HepG2 (cell line): ENCODE measurements around the gene C1orf226. TPM values are rescaled to one million over a fixed set of nuclear protein-coding genes. Genes with fewer than 3 reads are reported as not detected.
A peak's percentile ranks its signal among the peaks of the same experiment; 100 is the strongest.

Experiments used
- ATAC-seq: fragments of 200-7000 bp; cut with Tn5 transposase; 3 replicates; pipeline ENCODE4 v1.9.1; 2020; ENCODE audit warnings: mild to moderate bottlenecking, moderate library complexity
- BruUV-seq: library from RNA; stranded (reverse); fragments of 400-500 nt; replicated peaks from 2 replicates; lab custom pipeline; 2021; lab: Mats Ljungman, UMichigan
- CTCF ChIA-PET: fragments of 300-600 bp; formaldehyde crosslinking; extraction: SDS; loops from one replicate; lab custom pipeline; 2021; ENCODE audit warnings: low total read pairs, inconsistent platforms, low intra/inter-chr PET ratio; lab: Yijun Ruan, JAX
- POLR2A ChIA-PET: fragments of 350-600 bp; sonication (Branson Sonifier 250); formaldehyde crosslinking; loops from one replicate; lab custom pipeline; 2020; ENCODE audit warnings: antibody characterized with exemption, inconsistent platforms; lab: Yijun Ruan, JAX
- DNase-seq: peaks from one replicate; pipeline ENCODE4 v3.0.0-alpha.2; 2015; ENCODE audit warnings: low spot score
- FAIRE-seq: peaks from 3 replicates; lab custom pipeline; 2011; peaks lifted over from hg19 to GRCh38; lab: Jason Lieb, UNC
- H2AFZ ChIP-seq: one replicate; pipeline ENCODE4 v1.6.1; 2011; ENCODE audit warnings: low read length, inconsistent platforms
- H3K27ac ChIP-seq: fragments of 300-600 bp; 3 replicates; pipeline ENCODE4 v1.8.0; 2011; ENCODE audit warnings: mixed run types, mild to moderate bottlenecking, mixed read lengths, low read length, inconsistent platforms; ENCODE audit not compliant: insufficient read depth; ENCODE audit errors: extremely low read length
- H3K27me3 ChIP-seq, 2 experiments: fragments of 200-600 bp in 1 of 2; 2 replicates in 1 of 2; 3 replicates in 1 of 2; pipeline versions ENCODE4 v1.6.0 to v1.8.0; 2011; ENCODE audit warnings: low read length in 2 of 2, mild to moderate bottlenecking in 2 of 2, moderate library complexity in 2 of 2, inconsistent platforms in 1 of 2; ENCODE audit not compliant: insufficient read depth in 2 of 2, control insufficient read depth in 1 of 2
- H3K36me3 ChIP-seq, 2 experiments: fragments of 200-600 bp in 1 of 2; replicated peaks in 1 of 2; 2 replicates in 1 of 2; 3 replicates in 1 of 2; pipeline versions ENCODE4 v1.5.1 to v1.8.0; 2011; ENCODE audit warnings: low read length in 2 of 2, inconsistent platforms in 1 of 2; ENCODE audit not compliant: insufficient read depth in 2 of 2, control insufficient read depth in 1 of 2
- H3K4me1 ChIP-seq: 2 replicates; pipeline ENCODE4 v1.5.1; 2012; ENCODE audit warnings: low read length, inconsistent platforms; ENCODE audit not compliant: insufficient read depth
- H3K4me2 ChIP-seq: 2 replicates; pipeline ENCODE4 v1.6.0; 2011; ENCODE audit warnings: low read depth, low read length, inconsistent platforms
- H3K4me3 ChIP-seq, 3 experiments: fragments of 200-600 bp in 1 of 3; sonication (generic), shearing (Covaris generic) in 1 of 3; replicated peaks in 1 of 3; 2 replicates each; pipeline ENCODE4 v1.5.1; 2011 to 2016; ENCODE audit warnings: low read length in 3 of 3, inconsistent platforms in 2 of 3, low read depth in 2 of 3, mild to moderate bottlenecking in 2 of 3, control low read depth in 1 of 3, mixed read lengths in 1 of 3; ENCODE audit not compliant: insufficient read depth in 1 of 3
- H3K79me2 ChIP-seq: one replicate; pipeline ENCODE4 v1.6.1; 2011; ENCODE audit warnings: low read length, inconsistent platforms; ENCODE audit not compliant: insufficient read depth
- H3K9ac ChIP-seq: 2 replicates; pipeline ENCODE4 v1.6.0; 2011; ENCODE audit warnings: mild to moderate bottlenecking, low read depth, low read length, inconsistent platforms; ENCODE audit not compliant: insufficient read depth
- H3K9me3 ChIP-seq: 2 replicates; pipeline ENCODE4 v1.5.1; 2012; ENCODE audit warnings: mild to moderate bottlenecking, low read length
- H4K20me1 ChIP-seq: 2 replicates; pipeline ENCODE4 v1.6.0; 2011; ENCODE audit warnings: inconsistent platforms, mild to moderate bottlenecking, low read length, moderate library complexity; ENCODE audit not compliant: insufficient read depth
- AGO2 ChIP-seq: fragments of 200-400 bp; formaldehyde crosslinking; optimal IDR thresholded peaks from 2 replicates; pipeline ENCODE3; 2017; ENCODE audit warnings: mild to moderate bottlenecking, low read depth, low read length, moderate library complexity
- CERS6 ChIP-seq: sonication (generic); formaldehyde crosslinking; IDR thresholded peaks from 2 replicates; pipeline ENCODE4 v1.5.0; 2020; ENCODE audit warnings: missing genetic modification reagents
- DR1 ChIP-seq: sonication (generic); formaldehyde crosslinking; IDR thresholded peaks from 2 replicates; pipeline ENCODE4 v1.8.0; 2021; ENCODE audit warnings: mild to moderate bottlenecking, missing genetic modification reagents, inconsistent platforms
- EP300 ChIP-seq, 3 experiments: sonication (generic) in 1 of 3; formaldehyde crosslinking in 1 of 3; IDR thresholded peaks; 2 replicates each; pipeline versions ENCODE4 v1.5.1 to v1.6.1; 2011 to 2020; ENCODE audit warnings: low read depth in 2 of 3, low read length in 2 of 3, borderline replicate concordance in 1 of 3, improper control_type of control experiment in 1 of 3, mild to moderate bottlenecking in 1 of 3, missing genetic modification reagents in 1 of 3, moderate library complexity in 1 of 3
- HHEX ChIP-seq: IDR thresholded peaks from 2 replicates; pipeline ENCODE4 v1.6.1; 2016; ENCODE audit warnings: control low read depth
- HNRNPH1 ChIP-seq: fragments of 200-400 bp; formaldehyde crosslinking; optimal IDR thresholded peaks from 2 replicates; pipeline ENCODE3; 2017; ENCODE audit warnings: mild to moderate bottlenecking, low read depth, low read length
- HOXA5 ChIP-seq: sonication (generic); formaldehyde crosslinking; IDR thresholded peaks from 2 replicates; pipeline ENCODE4 v1.4.0; 2020; ENCODE audit warnings: missing genetic modification reagents
- KDM5A ChIP-seq: fragments of 200-600 bp; sonication (generic); IDR thresholded peaks from 2 replicates; pipeline ENCODE4 v1.7.0; 2018; ENCODE audit warnings: antibody characterized with exemption, mild to moderate bottlenecking, low read length, borderline replicate concordance
- KLF11 ChIP-seq: IDR thresholded peaks from 2 replicates; pipeline ENCODE4 v1.6.1; 2016; ENCODE audit warnings: missing compliant biosample characterization
- MTF2 ChIP-seq: sonication (generic); formaldehyde crosslinking; IDR thresholded peaks from 2 replicates; pipeline ENCODE4 v1.5.0; 2020; ENCODE audit warnings: missing genetic modification reagents, borderline replicate concordance
- NFE2L2 ChIP-seq: fragments of 150-350 bp; IDR thresholded peaks from 2 replicates; pipeline ENCODE4 v1.6.1; 2014; ENCODE audit warnings: low read length
- NFIC ChIP-seq: IDR thresholded peaks from 2 replicates; pipeline ENCODE4 v1.6.1; 2012; ENCODE audit warnings: mild to moderate bottlenecking, low read length, inconsistent platforms
- NONO ChIP-seq, 2 experiments: fragments of 450-650 bp in 1 of 2; sonication (generic) in 1 of 2; formaldehyde crosslinking in 1 of 2; IDR thresholded peaks in 1 of 2; conservative IDR thresholded peaks in 1 of 2; 2 replicates each; pipeline versions ENCODE4 v1.6.1 to v1.8.0; 2017 to 2022; ENCODE audit warnings: mild to moderate bottlenecking in 1 of 2, missing genetic modification reagents in 1 of 2, moderate library complexity in 1 of 2
- NR2F6 ChIP-seq, 2 experiments: IDR thresholded peaks; 2 replicates each; pipeline ENCODE4 v1.6.1; 2016; ENCODE audit warnings: antibody characterized with exemption in 1 of 2, mild to moderate bottlenecking in 1 of 2
- SALL1 ChIP-seq: sonication (generic); formaldehyde crosslinking; IDR thresholded peaks from 2 replicates; pipeline ENCODE4 v1.8.0; 2022; ENCODE audit warnings: mild to moderate bottlenecking, missing genetic modification reagents
- TCF7L2 ChIP-seq: IDR thresholded peaks from 2 replicates; pipeline ENCODE4 v1.6.1; 2011; ENCODE audit warnings: mild to moderate bottlenecking, low read depth, low read length, moderate library complexity
- ZNF33B ChIP-seq: sonication (generic); formaldehyde crosslinking; IDR thresholded peaks from 2 replicates; pipeline ENCODE4 v1.5.1; 2020; ENCODE audit warnings: mild to moderate bottlenecking, missing genetic modification reagents
- ZNF720 ChIP-seq: sonication (generic); formaldehyde crosslinking; IDR thresholded peaks from 2 replicates; pipeline ENCODE4 v1.4.0; 2020; ENCODE audit warnings: missing genetic modification reagents
- WGBS: methylation state at CpG from one replicate; pipeline ENCODE4 v1.1.6; 2017; ENCODE audit warnings: low lambda C conversion rate; 5-methylcytosine and 5-hydroxymethylcytosine counted together
- in situ Hi-C: cut with HindIII; loops from 2 replicates; pipeline ENCODE4 v1.10.0; 2017; ENCODE audit warnings: low pct_unique_long_range_greater_than_20kb; ENCODE audit not compliant: extremely low pct_ligation_motif_present
- intact Hi-C: fragments of 100-400 bp; cut with micrococcal nuclease; formaldehyde crosslinking; loops from one replicate; pipeline ENCODE4 v1.10.0; 2022; ENCODE audit not compliant: unreplicated experiment
- polyA plus RNA-seq, 8 experiments: library from polyadenylated mRNA; depleted of rRNA in 3 of 8; stranded (reverse) in 7 of 8; unstranded in 1 of 8; fragments of >200 nt; fragmentation: Illumina TruSeq in 4 of 8; extraction: Trizol in 4 of 8; gene quantifications; 2 replicates each; pipeline versions ENCODE4 v1.2.1 to v1.2.3, GENCODE V29; 2011 to 2016; ENCODE audit warnings: low read depth in 4 of 8, missing spikeins in 1 of 8, mixed read lengths in 1 of 8; ENCODE audit not compliant: insufficient read depth in 1 of 8
- total RNA-seq, 5 experiments: library from RNA; depleted of rRNA; stranded (reverse); fragments of >200 nt; fragmentation: Illumina TruSeq; extraction: Trizol; gene quantifications; 2 replicates each; pipeline ENCODE4 v1.2.3, GENCODE V29; 2016; ENCODE audit warnings: low read depth in 1 of 5

Gene C1orf226
- total and polyA plus RNA-seq, 2 of the 13 experiments (the other 11 are each of a cell fraction or from before 2014, with no cell fraction given), result 4.7 to 4.9 TPM

DNA sequence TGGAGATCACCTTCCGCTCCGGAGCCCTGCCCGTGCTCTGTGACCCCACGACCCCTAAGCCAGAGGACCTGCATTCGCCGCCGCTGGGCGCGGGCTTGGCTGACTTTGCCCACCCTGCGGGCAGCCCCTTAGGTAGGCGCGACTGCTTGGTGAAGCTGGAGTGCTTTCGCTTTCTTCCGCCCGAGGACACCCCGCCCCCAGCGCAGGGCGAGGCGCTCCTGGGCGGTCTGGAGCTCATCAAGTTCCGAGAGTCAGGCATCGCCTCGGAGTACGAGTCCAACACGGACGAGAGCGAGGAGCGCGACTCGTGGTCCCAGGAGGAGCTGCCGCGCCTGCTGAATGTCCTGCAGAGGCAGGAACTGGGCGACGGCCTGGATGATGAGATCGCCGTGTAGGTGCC, 14.5 kb upstream of the C1orf226 start:
- no peak for FAIRE-seq
- H3K4me1 ChIP-seq, result peaks cover 3% of the 10 kb centered on the region
- POLR2A ChIA-PET, result no interaction called here
- no peak overlapping the region for H3K27ac ChIP-seq
- no peak for ATAC-seq
- no peaks in the 10 kb centered on the region for H3K79me2 ChIP-seq
- H3K36me3 ChIP-seq, result peaks cover 12 to 38% of the 10 kb centered on the region in 2 experiments; a peak in 4 of 5 replicates
- H2AFZ ChIP-seq, result no peak overlapping the region
- no peak overlapping the region for H3K9ac ChIP-seq
- no peak for TF ChIP-seq NFE2L2
- TF ChIP-seq AGO2, result peak; percentile 48
- TF ChIP-seq CERS6 (CRISPR knock-in tag), result no peak
- TF ChIP-seq KDM5A, result no peak
- TF ChIP-seq EP300 (IDR thresholded peaks at IDR 0.05; ENCODE audit: low read depth in 2 of 2, low read length in 2 of 2), result no peak
- no peak for TF ChIP-seq EP300 (CRISPR knock-in tag; IDR thresholded peaks at IDR 0.05; ENCODE audit: borderline replicate concordance)
- TF ChIP-seq NONO (IDR thresholded peaks at IDR 0.05), result no peak
- no peak for TF ChIP-seq NONO (CRISPR knock-in tag; conservative IDR thresholded peaks at IDR 0.05)
- in situ Hi-C loops, result no loop called here
- no TSS peak for BruUV-seq
- H4K20me1 ChIP-seq, result no peaks in the 10 kb centered on the region
- no peak overlapping the region for H3K4me2 ChIP-seq
- DNase-seq, result no peak
- no peaks in the 10 kb centered on the region for H3K9me3 ChIP-seq
- H3K27me3 ChIP-seq, result no peaks in the 10 kb centered on the region
- WGBS, result 95% methylated on average over 24 of the region's 36 CpGs
- H3K4me3 ChIP-seq, result no peak overlapping the region
- CTCF ChIA-PET, result no interaction called here
- intact Hi-C loops, result no loop called here

DNA sequence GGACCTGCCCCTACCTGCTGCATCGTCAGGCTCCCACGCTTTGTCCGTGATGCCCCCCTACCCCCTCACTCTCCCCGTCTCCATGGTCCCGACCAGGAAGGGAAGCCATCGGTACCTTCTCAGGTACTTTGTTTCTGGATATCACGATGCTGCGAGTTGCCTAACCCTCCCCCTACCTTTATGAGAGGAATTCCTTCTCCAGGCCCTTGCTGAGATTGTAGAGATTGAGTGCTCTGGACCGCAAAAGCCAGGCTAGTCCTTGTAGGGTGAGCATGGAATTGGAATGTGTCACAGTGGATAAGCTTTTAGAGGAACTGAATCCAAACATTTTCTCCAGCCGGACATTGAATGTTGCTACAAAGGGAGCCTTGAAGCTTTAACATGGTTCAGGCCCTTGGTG, 13.8 kb upstream of the C1orf226 start:
- ChIA-PET POLR2A (no interaction called here), CTCF (no interaction called here)
- no peaks in the 10 kb centered on the region for H3K79me2 ChIP-seq
- peaks cover 10% of the 10 kb centered on the region for H3K4me1 ChIP-seq
- no peak for FAIRE-seq
- DNase-seq, result no peak
- H3K36me3 ChIP-seq, result peaks cover 12 to 37% of the 10 kb centered on the region in 2 experiments; a peak in 4 of 5 replicates
- no peak overlapping the region for H3K27ac ChIP-seq
- no peak for ATAC-seq
- no peak overlapping the region for H3K4me2 ChIP-seq
- H3K4me3 ChIP-seq, result no peak overlapping the region
- no TSS peak for BruUV-seq
- intact Hi-C loops, result no loop called here
- 98% methylated on average over 10 of the region's 10 CpGs for WGBS
- no peaks in the 10 kb centered on the region for H3K9me3 ChIP-seq
- in situ Hi-C loops, result no loop called here
- H3K9ac ChIP-seq, result no peak overlapping the region
- no peak overlapping the region for H2AFZ ChIP-seq
- H4K20me1 ChIP-seq, result no peaks in the 10 kb centered on the region
- no peaks in the 10 kb centered on the region for H3K27me3 ChIP-seq
- TF ChIP-seq HNRNPH1 (no peak), ZNF720 (CRISPR knock-in tag) (no peak), NR2F6 (IDR thresholded peaks at IDR 0.05) (no peak), NR2F6 (CRISPR knock-in tag; IDR thresholded peaks at IDR 0.05) (no peak), DR1 (CRISPR knock-in tag) (no peak), TCF7L2 (no peak), KLF11 (CRISPR knock-in tag) (no peak), NFIC (no peak), SALL1 (CRISPR knock-in tag) (no peak), MTF2 (CRISPR knock-in tag) (no peak), HOXA5 (CRISPR knock-in tag) (no peak), HHEX (CRISPR knock-in tag) (no peak), ZNF33B (no peak)
